Mucosa of descending colon (tissue), 3 donors: ENCODE results near the gene TLX2. TPM values are rescaled to one million over a fixed set of nuclear protein-coding genes. Genes with fewer than 3 reads are reported as not detected.
A peak's percentile ranks its signal among the peaks of the same experiment; 100 is the strongest.

Source experiments
- ATAC-seq: fragments of 200-7000 bp; cut with Tn5 transposase; one replicate; pipeline ENCODE4 v1.9.1; 2020; ENCODE audit warnings: mild to moderate bottlenecking, moderate library complexity
- DNase-seq, 3 donors: peaks; one replicate each; pipeline ENCODE4 v3.0.0-alpha.2; 2020
- H3K36me3 ChIP-seq: fragments of 200-600 bp; one replicate; pipeline ENCODE4 v1.8.0; 2021; ENCODE audit warnings: low read depth, mild to moderate bottlenecking
- H3K4me1 ChIP-seq: fragments of 200-600 bp; one replicate; pipeline ENCODE4 v1.8.0; 2021; ENCODE audit warnings: low read depth, mild to moderate bottlenecking
- H3K4me3 ChIP-seq: fragments of 200-600 bp; one replicate; pipeline ENCODE4 v1.8.0; 2021; ENCODE audit warnings: mild to moderate bottlenecking
- H3K9me3 ChIP-seq: fragments of 200-600 bp; one replicate; pipeline ENCODE4 v1.8.0; 2021; ENCODE audit warnings: mild to moderate bottlenecking
- CTCF ChIP-seq: fragments of 200-600 bp; IDR thresholded peaks from one replicate; pipeline ENCODE4 v1.8.0; 2022; ENCODE audit warnings: antibody characterized with exemption, mild to moderate bottlenecking
- intact Hi-C, 2 donors: fragments of 100-400 bp; cut with DNase I in 1 of 2; cut with micrococcal nuclease in 1 of 2; formaldehyde crosslinking; loops; one replicate each; pipeline versions ENCODE4 v1.11.0 to v1.11.1; 2022; cut with DNase I, micrococcal nuclease
- total RNA-seq, 3 donors: library from RNA; stranded (reverse); fragmentation: NEBNext Ultra II Directional in 2 of 3; extraction: Animal tissue kit (Norgen Biotek cat#: 25700) in 2 of 3; gene quantifications; one replicate each; pipeline versions ENCODE4 v1.2.1 to v1.2.4, GENCODE V29; 2021 to 2023
- donor health status: DM: no; HTN: no; CAD: no; lungs with moderate emphysema.
- donor health status: DM: no; HTN: no; CAD: no.
- donor health status: DM: no; HTN: yes; CAD: no.

Gene TLX2
- total RNA-seq, 3 donors from 2014 or later = 0.17 to 1.6 (median 0.51) TPM

GRCh38 chr2:74548900-74549826 lies 34.9 kb downstream of the TLX2 start:
- DNase-seq (peak; percentile 78 to 85 (median 78)), ATAC-seq (peak; percentile 88)
- H3K36me3 ChIP-seq = no peaks in the 10 kb centered on the region
- intact Hi-C loops = no loop called here
- peaks cover 10% of the 10 kb centered on the region for H3K4me1 ChIP-seq
- no peak overlapping the region for H3K4me3 ChIP-seq
- no peak for TF ChIP-seq CTCF
- no peaks in the 10 kb centered on the region for H3K9me3 ChIP-seq

GRCh38 chr2:74550231-74550630 lies 36.0 kb downstream of the TLX2 start:
- DNase-seq (no peak), ATAC-seq (no peak)
- intact Hi-C loops = no loop called here
- Histone ChIP-seq H3K36me3 (no peaks in the 10 kb centered on the region), H3K4me1 (peaks cover 13% of the 10 kb centered on the region), H3K4me3 (no peak overlapping the region), H3K9me3 (no peaks in the 10 kb centered on the region)
- TF ChIP-seq CTCF = no peak

GRCh38 chr2:74551530-74551929 lies 37.3 kb downstream of the TLX2 start:
- Histone ChIP-seq H3K9me3 (no peaks in the 10 kb centered on the region), H3K4me3 (no peak overlapping the region), H3K4me1 (peaks cover 19% of the 10 kb centered on the region), H3K36me3 (no peaks in the 10 kb centered on the region)
- TF ChIP-seq CTCF = no peak
- intact Hi-C loops = no loop called here
- DNase-seq = no peak
- no peak for ATAC-seq

- ATAC-seq (no peak), DNase-seq (peak in 1 of 3 donors; percentile 49)
- Histone ChIP-seq H3K36me3 (no peaks in the 10 kb centered on the region), H3K9me3 (no peaks in the 10 kb centered on the region), H3K4me1 (peaks cover 20% of the 10 kb centered on the region), H3K4me3 (no peak overlapping the region)
- no peak for TF ChIP-seq CTCF
- intact Hi-C loops = no loop called here
Observed at GRCh38 chr2:74551942-74552913, 38.0 kb downstream of the TLX2 start.

GRCh38 chr2:74552914-74553811 lies 38.9 kb downstream of the TLX2 start:
- peak in 2 of 3 donors; percentile 28 to 61 for DNase-seq
- Histone ChIP-seq H3K36me3 (no peaks in the 10 kb centered on the region), H3K4me3 (no peak overlapping the region), H3K9me3 (no peaks in the 10 kb centered on the region), H3K4me1 (peaks cover 26% of the 10 kb centered on the region)
- TF ChIP-seq CTCF = no peak
- ATAC-seq = no peak
- intact Hi-C loops = no loop called here
